ENCODE results near the gene NEMP2.

The NEMP2 gene

DNA sequence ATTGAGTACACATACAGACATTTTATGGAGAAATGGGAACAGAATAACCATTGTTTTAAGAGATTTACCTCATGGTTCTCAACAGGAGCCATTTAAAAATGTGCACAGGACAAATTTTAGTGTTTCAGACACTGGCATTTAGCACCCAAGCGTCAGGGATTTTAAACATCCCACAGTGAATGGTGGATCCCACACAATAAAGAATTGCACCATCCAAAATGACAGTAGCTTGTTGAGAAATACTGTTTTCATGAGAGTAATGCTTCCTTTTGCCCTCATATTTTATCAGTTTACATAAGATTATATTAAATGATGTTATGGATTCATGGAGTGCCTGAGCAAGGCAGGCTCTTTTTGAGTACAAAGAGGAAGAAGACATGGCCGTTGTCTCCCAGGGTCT, 72.3 kb downstream of the NEMP2 start:
- no peak overlapping the region for H3K9ac ChIP-seq
- H3K4me2 ChIP-seq: no peak overlapping the region
- H2AFZ ChIP-seq (ENCODE audit: low read depth): no peak overlapping the region
- no peaks in the 10 kb centered on the region for H3K36me3 ChIP-seq (ENCODE audit: insufficient read depth)
- no peaks in the 10 kb centered on the region for H3K27me3 ChIP-seq (ENCODE audit: insufficient read depth, low read depth)
- H3K4me3 ChIP-seq (IDR thresholded peaks at IDR 0.05; ENCODE audit: insufficient read depth, low read depth, low read length): no peak overlapping the region
- no peaks in the 10 kb centered on the region for H4K20me1 ChIP-seq (ENCODE audit: insufficient read depth)
- H3K79me2 ChIP-seq (ENCODE audit: insufficient read depth, low read depth): no peaks in the 10 kb centered on the region; the same call in 1 of the 2 replicates
- TF ChIP-seq, protein P1, sequence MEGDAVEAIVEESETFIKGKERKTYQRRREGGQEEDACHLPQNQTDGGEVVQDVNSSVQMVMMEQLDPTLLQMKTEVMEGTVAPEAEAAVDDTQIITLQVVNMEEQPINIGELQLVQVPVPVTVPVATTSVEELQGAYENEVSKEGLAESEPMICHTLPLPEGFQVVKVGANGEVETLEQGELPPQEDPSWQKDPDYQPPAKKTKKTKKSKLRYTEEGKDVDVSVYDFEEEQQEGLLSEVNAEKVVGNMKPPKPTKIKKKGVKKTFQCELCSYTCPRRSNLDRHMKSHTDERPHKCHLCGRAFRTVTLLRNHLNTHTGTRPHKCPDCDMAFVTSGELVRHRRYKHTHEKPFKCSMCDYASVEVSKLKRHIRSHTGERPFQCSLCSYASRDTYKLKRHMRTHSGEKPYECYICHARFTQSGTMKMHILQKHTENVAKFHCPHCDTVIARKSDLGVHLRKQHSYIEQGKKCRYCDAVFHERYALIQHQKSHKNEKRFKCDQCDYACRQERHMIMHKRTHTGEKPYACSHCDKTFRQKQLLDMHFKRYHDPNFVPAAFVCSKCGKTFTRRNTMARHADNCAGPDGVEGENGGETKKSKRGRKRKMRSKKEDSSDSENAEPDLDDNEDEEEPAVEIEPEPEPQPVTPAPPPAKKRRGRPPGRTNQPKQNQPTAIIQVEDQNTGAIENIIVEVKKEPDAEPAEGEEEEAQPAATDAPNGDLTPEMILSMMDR (conservative IDR thresholded peaks at IDR 0.05; ENCODE audit: low read depth, low read length): no peak
- H3K4me1 ChIP-seq (ENCODE audit: low read depth, poor library complexity, severe bottlenecking): peaks cover 25% of the 10 kb centered on the region
- H3K27ac ChIP-seq: no peak overlapping the region

DNA sequence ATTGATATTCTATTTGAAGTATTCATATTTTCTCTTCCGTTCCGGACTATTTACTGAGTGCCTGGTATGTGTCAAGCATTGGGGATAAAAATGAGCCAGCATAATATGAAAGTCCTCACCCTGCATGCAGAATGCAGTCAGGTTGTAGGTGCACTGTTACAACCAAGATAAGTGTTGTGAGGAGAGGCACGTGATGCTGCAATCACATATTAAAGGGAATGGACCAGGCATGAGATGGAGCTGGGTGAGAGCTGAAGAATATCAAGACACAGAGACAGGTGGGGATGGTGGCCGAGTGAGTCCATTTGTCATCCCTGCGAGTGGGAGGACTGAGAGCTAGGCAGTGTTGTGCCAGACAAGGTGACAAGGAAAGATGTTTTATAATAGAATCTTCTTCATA, 74.0 kb downstream of the NEMP2 start:
- H3K4me2 ChIP-seq: no peak overlapping the region
- no peak overlapping the region for H3K4me3 ChIP-seq (IDR thresholded peaks at IDR 0.05; ENCODE audit: insufficient read depth, low read depth, low read length)
- no peaks in the 10 kb centered on the region for H4K20me1 ChIP-seq (ENCODE audit: insufficient read depth)
- peaks cover 13% of the 10 kb centered on the region for H3K4me1 ChIP-seq (ENCODE audit: low read depth, poor library complexity, severe bottlenecking)
- H2AFZ ChIP-seq (ENCODE audit: low read depth): no peak overlapping the region
- H3K27ac ChIP-seq: no peak overlapping the region
- TF ChIP-seq, protein P1 (conservative IDR thresholded peaks at IDR 0.05; ENCODE audit: low read depth, low read length): no peak
- no peak overlapping the region for H3K9ac ChIP-seq
- no peaks in the 10 kb centered on the region for H3K27me3 ChIP-seq (ENCODE audit: insufficient read depth, low read depth)
- no peaks in the 10 kb centered on the region; the same call in 1 of the 2 replicates for H3K79me2 ChIP-seq (ENCODE audit: insufficient read depth, low read depth)
- H3K36me3 ChIP-seq (ENCODE audit: insufficient read depth): no peaks in the 10 kb centered on the region

DNA sequence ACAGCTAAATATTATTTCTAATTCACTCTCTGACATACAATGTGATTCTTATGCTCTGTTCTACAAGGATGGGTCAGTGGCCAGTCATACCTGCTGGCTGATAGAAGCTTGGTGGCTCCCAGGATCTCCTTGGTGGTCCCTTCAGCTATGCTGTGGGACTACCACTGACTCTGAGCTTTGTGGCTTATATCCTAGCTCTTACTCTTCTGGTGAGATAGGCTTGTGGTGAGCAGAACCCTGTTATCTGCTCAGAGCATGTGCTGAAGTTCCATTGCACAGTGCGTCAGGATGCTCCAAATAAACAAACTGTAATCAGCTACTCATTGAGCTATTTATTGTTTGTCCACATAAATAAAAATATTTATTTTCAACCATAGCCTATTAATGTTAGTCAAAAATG, 74.6 kb downstream of the NEMP2 start:
- Histone ChIP-seq H2AFZ (ENCODE audit: low read depth) (no peak overlapping the region), H3K27ac (no peak overlapping the region), H3K79me2 (ENCODE audit: insufficient read depth, low read depth) (no peaks in the 10 kb centered on the region), H3K36me3 (ENCODE audit: insufficient read depth) (no peaks in the 10 kb centered on the region), H3K4me3 (IDR thresholded peaks at IDR 0.05; ENCODE audit: insufficient read depth, low read depth, low read length) (no peak overlapping the region), H4K20me1 (ENCODE audit: insufficient read depth) (no peaks in the 10 kb centered on the region), H3K4me1 (ENCODE audit: low read depth, poor library complexity, severe bottlenecking) (peaks cover 7% of the 10 kb centered on the region), H3K9ac (no peak overlapping the region), H3K27me3 (ENCODE audit: insufficient read depth, low read depth) (no peaks in the 10 kb centered on the region), H3K4me2 (no peak overlapping the region)
- TF ChIP-seq, protein P1 (conservative IDR thresholded peaks at IDR 0.05; ENCODE audit: low read depth, low read length): no peak

- no peaks in the 10 kb centered on the region for H3K79me2 ChIP-seq (ENCODE audit: insufficient read depth, low read depth)
- H3K4me2 ChIP-seq: no peak overlapping the region
- no peaks in the 10 kb centered on the region for H3K4me1 ChIP-seq (ENCODE audit: low read depth, poor library complexity, severe bottlenecking)
- H3K27ac ChIP-seq: no peak overlapping the region
- TF ChIP-seq, protein P1 (conservative IDR thresholded peaks at IDR 0.05; ENCODE audit: low read depth, low read length): no peak
- no peak overlapping the region for H3K9ac ChIP-seq
- no peak overlapping the region for H3K4me3 ChIP-seq (IDR thresholded peaks at IDR 0.05; ENCODE audit: insufficient read depth, low read depth, low read length)
- H3K36me3 ChIP-seq (ENCODE audit: insufficient read depth): no peaks in the 10 kb centered on the region
- no peak overlapping the region for H2AFZ ChIP-seq (ENCODE audit: low read depth)
- H3K27me3 ChIP-seq (ENCODE audit: insufficient read depth, low read depth): no peaks in the 10 kb centered on the region
- no peaks in the 10 kb centered on the region for H4K20me1 ChIP-seq (ENCODE audit: insufficient read depth)
Measured at GRCh38 chr2:190458352-190459107, 76.0 kb downstream of the NEMP2 start.
